Measurements from ENCODE around the gene OSM.

GRCh38 chr22:30305906-30306626 lies 39.4 kb upstream of the OSM start:
- TF ChIP-seq, protein P1, sequence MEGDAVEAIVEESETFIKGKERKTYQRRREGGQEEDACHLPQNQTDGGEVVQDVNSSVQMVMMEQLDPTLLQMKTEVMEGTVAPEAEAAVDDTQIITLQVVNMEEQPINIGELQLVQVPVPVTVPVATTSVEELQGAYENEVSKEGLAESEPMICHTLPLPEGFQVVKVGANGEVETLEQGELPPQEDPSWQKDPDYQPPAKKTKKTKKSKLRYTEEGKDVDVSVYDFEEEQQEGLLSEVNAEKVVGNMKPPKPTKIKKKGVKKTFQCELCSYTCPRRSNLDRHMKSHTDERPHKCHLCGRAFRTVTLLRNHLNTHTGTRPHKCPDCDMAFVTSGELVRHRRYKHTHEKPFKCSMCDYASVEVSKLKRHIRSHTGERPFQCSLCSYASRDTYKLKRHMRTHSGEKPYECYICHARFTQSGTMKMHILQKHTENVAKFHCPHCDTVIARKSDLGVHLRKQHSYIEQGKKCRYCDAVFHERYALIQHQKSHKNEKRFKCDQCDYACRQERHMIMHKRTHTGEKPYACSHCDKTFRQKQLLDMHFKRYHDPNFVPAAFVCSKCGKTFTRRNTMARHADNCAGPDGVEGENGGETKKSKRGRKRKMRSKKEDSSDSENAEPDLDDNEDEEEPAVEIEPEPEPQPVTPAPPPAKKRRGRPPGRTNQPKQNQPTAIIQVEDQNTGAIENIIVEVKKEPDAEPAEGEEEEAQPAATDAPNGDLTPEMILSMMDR (IDR thresholded peaks at IDR 0.05), result no peak
- no peak for TF ChIP-seq POLR2AphosphoS5 (IDR thresholded peaks at IDR 0.05)
